Left forelimb (tissue), 1 donor: ENCODE measurements around the gene SLFN5.
"Not testable (repeated sequence)": the region's sequence is repeated elsewhere in the genome, so short reads cannot be mapped to it uniquely, and the experiment has no call there.

Source experiments
- DNase-seq: peaks from one replicate; pipeline ENCODE4 v3.0.0-alpha.2; 2018; ENCODE audit warnings: low spot score

Gene SLFN5

GRCh38 chr17:35291802-35292201 lies 48.9 kb downstream of the SLFN5 start:
- no peak for DNase-seq

DNA sequence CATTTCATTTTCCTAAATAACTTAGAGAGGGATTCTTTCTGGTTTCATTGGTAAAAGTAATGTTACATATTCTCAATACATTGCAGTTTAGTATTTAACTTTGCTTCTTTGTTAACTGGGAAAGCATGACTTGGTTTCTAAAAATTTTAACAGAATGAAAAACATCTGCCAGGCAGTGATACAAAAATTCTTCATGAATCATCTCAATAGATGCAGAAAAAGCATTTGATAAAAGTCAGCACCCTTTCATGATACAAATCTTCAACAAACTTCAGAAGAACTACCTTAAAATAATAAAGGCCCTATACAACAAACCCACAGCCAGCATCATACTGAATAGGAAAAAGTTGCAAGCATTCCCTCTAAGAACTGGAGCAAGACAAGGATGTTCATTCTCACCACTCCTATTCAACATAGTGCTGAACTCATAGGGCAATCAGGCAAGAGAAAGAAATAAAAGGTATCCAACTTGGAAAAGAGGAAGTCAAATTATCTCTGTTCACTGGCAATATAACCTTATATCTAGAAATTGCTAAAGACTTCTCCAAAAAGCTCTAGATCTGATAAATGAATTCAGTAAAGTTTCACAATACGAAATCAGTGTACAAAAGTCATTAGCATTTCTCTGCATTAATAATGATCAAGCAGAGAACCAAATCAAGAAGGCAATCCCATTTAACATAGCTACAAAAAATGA lies 50.4 kb downstream of the SLFN5 start:
- no peak for DNase-seq

GRCh38 chr17:35294756-35295155 lies 51.9 kb downstream of the SLFN5 start:
- DNase-seq: no peak

DNA sequence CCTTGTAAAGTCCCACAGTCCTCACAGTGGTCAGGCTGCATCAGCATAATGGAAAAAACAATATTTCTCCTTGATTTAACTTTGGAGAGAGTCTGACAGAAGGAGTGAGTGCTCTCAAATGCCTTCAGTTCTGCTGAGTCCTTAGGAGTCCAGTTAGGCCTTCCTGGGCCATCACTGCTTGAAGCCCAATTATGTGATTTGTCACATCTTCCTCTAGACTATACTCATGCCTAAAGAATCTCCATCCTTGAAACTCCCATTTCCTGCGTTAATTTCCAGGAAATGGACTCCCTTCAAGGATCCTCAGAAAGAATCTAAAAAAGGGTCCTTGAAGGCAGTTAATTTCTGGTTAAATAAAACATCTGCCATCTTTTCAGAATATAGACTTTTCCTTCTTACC lies 52.8 kb downstream of the SLFN5 start:
- DNase-seq: no peak

- DNase-seq: no peak
Observed at GRCh38 chr17:35297666-35298065, 54.8 kb downstream of the SLFN5 start.

DNA sequence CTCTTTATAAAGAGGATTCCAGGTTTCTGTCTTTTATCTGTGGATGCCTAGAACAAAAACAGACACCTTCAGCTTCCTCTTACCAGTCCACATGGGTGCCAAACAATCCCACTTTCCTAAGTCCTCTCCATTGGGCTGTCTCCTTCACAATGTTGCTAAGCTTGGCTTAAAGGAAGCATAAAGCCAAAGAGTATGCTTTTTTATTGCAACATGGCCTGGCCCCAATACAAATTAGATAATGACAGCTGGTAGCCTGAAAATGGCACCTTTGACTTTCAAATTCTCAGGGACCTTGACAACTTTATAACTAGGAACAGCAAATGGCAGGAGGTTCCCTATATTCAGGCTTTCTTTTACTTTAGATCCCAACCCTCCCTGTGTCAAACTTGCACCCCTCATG lies 55.8 kb downstream of the SLFN5 start:
- DNase-seq: no peak

GRCh38 chr17:35299135-35299534 lies 56.3 kb downstream of the SLFN5 start:
- DNase-seq: no peak

- DNase-seq: not testable (repeated sequence)
Observed at GRCh38 chr17:35309345-35309744, 66.5 kb downstream of the SLFN5 start.

- no peak for DNase-seq
Observed at GRCh38 chr17:35312346-35312745, 69.5 kb downstream of the SLFN5 start.

GRCh38 chr17:35312790-35313711 lies 70.2 kb downstream of the SLFN5 start:
- no peak for DNase-seq

GRCh38 chr17:35313875-35314409 lies 71.1 kb downstream of the SLFN5 start:
- no peak for DNase-seq

DNA sequence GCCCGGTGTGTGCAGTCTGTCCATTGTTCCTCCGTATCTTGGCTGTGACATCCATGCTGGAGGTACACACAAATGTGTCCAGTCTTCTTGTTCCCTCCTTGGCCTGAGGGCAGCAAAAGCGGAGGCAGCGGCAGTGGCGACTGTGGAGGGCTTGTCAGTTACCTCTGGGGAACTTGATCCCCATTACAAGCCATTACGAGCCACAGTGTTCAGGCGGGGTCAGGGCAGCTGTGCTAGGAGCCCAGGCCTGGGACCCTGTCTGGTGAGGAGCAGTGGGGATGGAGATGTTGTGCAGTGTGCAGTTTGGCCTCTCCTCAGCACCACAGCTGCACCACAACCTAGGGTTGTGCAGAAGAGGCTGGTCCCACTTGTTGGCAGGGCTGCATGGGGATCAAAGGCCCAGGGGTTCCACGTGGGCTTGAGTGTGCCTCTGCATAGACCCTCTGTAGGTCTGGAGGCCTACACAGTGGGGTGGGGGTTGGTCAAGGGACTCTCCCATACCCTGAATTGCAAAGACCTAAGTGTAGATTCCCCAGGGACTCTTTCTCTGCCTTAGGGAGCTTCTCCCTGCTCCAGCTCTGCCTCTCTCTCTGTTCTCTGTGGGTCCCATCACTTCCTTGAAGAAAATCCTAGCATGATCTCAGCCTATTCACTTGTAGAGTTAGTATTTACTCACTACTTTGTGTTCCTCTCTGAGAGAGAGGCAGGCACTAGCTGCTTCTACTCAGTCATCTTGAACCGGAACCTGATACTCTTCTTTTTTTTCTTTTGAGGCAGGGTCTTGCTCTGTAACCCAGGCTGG lies 71.7 kb downstream of the SLFN5 start:
- DNase-seq: no peak

DNA sequence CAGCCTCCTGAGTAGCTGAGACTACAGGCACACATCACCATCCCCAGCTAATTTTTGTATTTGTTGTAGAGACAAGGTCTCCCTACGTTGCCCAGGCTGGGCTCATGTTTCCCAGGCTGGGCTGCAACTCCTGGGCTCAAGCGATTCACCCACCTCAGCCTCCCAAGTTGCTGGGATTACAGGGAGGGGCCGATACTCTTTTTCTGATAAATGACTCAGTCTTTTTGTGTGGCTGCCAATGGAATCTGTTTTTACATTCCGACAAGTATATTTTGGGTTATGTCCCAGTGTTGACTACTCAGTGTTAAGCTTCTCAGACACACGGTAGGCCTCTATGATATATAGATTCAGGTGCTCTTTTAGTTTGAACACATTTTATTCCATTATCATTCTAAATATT lies 72.4 kb downstream of the SLFN5 start:
- no peak for DNase-seq

GRCh38 chr17:35315971-35316370 lies 73.1 kb downstream of the SLFN5 start:
- DNase-seq: no peak

DNA sequence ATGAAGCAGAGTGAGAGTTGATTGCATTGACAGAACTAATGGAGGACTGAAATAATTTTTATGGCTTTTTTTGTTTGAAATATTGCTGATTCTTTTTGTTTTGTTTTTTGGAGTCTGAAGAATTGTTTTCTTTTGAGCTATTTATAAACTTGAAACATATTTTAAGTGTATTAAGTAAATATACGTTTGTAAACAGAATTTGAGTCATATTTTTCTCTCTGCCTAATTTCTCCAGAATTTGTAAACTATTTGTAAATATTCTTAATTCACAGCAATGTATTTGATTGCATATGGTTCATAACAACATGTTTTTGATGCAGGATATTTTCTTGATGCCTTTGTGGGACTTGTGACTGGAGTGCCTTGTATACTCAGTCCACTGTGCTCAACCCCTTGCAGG lies 79.9 kb downstream of the SLFN5 start:
- no peak for DNase-seq
